HG02588 (cell line): ENCODE measurements around the gene DNAAF3.
"Not testable (repeated sequence)": the region's sequence is repeated elsewhere in the genome, so short reads cannot be mapped to it uniquely, and the experiment has no call there.

Source experiments
- ATAC-seq: cut with Tn5 transposase; IDR thresholded peaks from one replicate; pipeline ENCODE4 v1.9.1; 2021; ENCODE audit warnings: mild to moderate bottlenecking, moderate library complexity; ENCODE audit not compliant: unreplicated experiment

Gene DNAAF3

DNA sequence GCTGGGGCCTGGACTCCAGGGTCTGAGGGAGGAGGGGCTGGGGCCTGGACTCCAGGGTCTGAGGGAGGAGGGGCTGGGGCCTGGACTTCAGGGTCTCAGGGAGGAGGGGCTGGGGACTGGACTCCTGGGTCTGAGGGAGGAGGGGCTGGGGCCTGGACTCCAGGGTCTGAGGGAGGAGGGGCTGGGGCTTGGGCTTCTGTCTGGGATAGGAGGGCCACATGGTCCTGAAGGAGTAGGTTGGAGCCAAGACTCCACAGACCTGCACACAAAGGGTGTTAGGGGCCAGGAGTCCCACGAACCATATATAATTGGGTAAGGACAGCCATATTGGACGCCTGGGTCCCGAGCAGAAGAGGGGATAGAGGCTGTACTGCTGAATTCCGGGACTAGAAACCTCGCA is 10.6 kb downstream of the DNAAF3 start:
- not testable (repeated sequence) for ATAC-seq

DNA sequence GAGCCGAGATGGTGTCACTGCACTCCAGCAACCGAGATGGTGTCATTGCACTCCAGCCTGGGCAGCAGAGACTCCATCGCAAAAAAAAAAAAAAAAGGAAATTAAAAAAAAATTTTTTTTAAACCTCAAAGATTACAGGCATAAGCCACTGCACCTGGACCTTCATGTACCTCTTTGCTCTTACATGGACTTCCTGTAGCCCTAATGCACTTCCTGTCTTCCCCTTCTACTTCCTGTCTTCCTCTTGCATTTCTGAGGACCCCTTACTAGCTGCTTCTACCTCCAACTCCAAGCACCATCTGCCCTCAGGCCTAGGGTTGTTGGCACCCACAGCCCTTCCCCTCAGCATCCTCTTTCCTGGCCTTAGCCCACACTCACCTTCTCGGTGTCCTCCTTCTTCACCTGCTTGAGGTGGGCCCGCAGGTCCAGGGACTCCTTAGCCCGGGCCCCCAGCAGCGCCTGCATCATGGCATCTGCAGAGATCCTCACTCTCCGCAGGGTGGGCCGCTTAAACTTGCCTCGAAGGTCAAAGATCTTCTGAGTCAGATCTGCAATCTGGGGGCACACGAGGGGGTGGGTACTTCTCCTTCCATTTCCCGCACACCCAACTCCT is 12.7 kb downstream of the DNAAF3 start:
- no peak for ATAC-seq

DNA sequence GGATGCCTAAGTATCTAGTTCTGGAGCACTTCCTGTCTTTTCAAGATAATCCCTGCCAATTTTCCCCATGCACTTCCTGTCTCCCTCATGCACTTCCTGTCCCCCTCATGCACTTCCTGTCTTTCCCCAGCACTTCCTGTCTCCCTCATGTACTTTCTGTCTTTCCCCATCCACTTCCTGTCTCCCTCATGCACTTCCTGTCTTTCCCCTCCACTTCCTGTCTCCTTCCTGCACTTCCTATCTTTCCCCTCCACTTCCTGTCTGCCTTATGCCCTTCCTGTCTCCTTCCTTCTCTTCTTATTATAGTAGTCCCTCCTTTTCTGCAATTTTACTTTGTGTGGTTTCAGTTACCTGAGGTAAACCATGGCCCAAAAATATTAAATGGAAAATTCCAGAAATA is 14.4 kb downstream of the DNAAF3 start:
- no peak for ATAC-seq

DNA sequence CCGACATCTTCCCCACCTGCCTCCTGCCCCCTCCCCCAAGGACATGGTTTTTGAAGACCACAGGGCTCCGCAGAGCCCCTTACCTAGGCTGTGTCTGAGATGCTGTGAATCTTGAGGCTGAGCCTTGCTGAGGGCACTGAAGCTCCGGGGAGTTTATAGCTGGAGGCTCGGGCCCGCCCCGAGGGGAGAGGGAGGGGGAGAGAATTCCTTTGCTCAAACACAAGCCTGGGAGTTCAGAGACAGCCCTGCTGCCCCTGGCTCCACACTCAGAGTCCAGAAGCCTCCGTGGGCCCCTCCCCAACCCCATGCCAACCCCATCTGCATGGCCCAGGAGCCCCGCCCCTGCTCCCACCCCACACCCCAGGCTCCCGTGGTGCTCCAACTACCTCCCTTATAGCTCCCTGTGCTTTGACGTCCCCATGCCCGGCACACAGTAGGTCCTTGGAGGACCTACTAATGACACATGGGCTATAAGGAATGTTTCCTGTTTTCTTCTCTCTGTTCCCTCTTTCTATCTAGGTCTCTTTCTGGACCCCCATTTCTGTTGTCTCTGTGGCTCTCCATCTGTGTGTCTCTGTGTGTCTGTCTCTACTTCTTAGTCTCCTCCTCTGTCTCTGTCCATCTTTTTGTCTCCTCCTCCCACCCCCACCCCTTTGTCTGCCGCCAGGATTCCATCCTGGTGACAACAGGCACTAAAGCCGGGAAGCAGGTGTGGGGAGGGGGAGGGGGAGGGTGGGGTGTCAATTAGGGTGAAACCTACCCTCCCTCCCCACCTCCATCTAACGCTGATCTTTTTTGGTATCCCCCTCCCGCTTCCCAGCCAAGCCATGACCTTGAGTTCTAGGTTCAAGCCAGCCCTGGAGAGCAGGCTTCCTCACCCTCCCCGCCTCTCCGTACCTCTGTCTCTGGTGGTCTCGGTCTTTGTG is 17.1 kb downstream of the DNAAF3 start, which contains the start of gene TNNT1:
TNNT1 (minus strand) TSS at position 129 of the 926 bp plus-strand sequence. CDS start 2,049 bp downstream, outside the sequence.
- no peak for ATAC-seq

DNA sequence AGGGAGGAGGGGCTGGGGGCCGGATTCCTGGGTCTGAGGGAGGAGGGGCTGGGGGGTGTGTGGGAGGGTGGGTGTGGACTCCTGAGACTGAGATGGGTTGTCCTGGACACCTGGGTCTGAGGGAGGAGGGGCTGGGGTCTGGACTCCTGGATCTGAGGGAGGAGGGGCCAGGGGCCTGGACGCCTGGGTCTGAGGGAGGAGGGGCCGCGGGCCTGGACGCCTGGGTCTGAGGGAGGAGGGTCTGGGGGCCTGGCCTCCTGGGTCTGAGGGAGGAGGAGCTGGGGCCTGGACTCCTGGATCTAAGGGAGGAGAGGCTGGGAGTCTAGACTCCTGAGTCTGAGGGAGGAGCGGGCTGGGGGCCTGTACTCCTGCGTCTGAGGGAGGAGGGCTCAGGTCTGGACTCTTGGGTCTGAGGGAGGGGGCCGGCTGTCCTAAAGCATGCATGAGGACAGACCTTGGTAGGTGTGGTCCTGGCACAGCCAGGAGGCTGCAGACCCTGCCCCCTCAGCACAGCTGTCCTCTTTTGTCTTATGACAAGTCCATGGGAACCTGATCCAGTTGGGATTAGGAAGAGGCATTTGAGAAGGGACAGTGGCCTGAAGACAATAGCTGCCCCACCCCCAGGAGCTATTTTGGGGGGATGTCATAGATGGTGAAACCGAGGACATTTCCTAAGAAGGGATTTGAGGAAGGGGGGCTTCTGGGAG is 18.7 kb downstream of the DNAAF3 start:
- no peak for ATAC-seq

DNA sequence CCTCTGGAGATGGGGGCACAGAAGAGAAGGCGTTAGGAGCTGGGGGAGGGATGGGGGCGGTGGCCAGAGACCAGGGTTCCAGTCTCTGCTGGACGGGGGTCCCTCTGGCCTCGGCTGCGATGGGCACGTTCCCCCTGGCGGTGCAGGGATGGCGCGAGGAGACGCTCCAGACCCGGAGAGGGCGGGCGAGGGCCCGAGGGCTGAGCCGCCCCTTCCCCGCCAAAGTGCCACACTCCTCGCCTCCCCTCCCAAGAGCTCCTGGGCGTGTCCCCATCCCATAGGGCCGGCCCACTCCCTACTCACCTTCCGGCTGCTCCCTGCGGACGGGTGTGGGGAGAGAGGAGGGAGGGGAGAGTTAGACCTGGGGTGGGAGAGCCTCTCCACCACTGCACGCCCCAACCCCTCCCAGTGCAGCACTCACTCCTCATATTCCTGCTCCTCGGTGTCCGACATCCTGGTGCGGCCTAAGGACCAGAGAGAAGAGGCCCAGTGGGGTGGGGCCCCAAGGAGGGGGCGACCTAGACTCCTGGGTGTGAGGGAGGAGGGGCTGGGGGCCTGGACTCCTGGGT is 19.6 kb downstream of the DNAAF3 start:
- no peak for ATAC-seq

DNA sequence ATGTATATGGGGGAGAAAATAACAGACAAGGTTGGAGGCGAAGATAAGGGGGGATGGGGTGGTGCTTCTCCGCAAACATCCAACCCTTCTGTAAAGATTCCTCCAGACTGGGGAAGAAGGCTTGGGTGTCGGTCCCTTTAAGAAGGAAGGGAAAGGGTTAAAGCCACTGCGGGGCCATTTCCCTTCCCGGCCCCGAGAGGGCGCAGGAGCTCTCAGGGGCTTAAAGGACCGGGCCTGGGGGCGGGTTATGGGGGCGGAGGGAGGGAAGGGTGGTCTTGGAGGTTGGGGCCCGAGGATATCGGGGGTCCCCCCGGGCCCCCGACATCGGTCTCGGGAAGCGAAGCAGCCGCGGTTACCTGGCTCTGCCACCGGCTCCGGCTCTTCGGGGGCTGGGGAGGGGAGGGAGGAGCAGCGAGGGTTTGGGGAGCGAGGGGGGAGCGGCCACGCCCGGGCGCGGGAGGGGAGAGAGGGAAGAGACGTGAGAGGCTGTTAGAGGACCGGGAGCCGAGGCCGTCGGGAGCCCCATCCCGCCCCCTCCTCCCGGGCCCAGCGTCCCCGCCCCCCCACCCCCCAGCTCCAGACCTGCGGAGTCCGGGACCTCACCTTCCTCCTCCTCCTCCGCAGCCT is 20.2 kb downstream of the DNAAF3 start:
- ATAC-seq, result no peak

DNA sequence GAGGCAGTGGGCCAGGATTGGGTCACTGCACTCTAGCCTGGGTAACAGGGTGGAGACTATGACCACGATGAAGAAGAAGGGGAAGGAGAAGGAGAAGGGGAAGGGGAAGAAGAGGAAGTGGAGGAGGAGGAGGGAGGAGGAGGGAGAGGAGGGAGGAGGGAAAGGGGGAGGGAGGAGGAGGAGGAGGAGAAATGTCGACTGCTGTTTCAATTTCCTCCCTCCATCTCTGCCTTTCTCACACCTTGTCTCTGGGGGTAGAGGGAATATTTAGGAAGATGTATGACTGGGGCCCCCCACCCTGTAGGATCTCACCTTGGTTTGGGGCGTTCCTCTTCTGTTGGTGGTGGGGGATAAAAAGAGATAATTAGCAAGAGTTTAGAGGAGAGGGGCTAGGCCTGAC is 21.2 kb downstream of the DNAAF3 start:
- no peak for ATAC-seq

DNA sequence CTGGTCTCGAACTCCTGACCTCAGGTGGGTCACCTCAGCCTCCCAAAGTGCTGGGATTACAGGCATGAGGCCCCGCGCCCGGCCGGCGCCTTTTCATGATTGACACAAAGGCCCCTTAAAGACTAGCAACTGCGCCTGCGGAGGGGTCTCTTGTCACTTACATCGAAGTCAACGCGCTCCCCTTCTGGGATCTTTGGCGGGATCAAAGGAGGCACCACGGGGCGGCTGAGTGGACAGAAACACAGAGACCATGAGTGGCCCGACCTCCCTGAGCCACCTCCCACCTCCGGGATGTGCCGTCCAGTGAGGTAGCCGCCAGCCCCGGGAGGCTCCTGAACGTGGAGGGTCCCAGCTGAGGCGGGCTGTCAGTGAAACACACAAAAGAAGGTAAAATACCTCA is 24.7 kb downstream of the DNAAF3 start:
- no peak for ATAC-seq

DNA sequence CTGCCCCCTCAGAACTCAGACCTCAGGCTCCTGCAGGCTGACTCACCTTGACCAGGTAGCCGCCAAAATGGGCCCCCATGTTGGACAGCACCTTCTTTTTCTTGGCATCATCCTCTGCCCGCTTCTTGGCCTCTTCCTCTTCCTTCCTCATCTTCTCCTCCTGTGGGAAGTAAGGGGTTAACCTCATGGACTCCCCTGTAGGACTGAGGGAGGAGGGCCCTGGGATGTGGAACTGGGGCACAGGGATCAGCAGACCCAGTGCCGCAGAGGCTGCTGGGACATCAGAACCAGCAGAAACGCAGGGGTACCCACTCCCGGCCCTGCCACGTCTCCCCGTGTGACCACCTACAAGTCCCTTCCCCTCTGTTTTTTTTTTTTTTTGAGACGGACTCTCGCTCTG is 28.5 kb downstream of the DNAAF3 start:
- no peak for ATAC-seq

DNA sequence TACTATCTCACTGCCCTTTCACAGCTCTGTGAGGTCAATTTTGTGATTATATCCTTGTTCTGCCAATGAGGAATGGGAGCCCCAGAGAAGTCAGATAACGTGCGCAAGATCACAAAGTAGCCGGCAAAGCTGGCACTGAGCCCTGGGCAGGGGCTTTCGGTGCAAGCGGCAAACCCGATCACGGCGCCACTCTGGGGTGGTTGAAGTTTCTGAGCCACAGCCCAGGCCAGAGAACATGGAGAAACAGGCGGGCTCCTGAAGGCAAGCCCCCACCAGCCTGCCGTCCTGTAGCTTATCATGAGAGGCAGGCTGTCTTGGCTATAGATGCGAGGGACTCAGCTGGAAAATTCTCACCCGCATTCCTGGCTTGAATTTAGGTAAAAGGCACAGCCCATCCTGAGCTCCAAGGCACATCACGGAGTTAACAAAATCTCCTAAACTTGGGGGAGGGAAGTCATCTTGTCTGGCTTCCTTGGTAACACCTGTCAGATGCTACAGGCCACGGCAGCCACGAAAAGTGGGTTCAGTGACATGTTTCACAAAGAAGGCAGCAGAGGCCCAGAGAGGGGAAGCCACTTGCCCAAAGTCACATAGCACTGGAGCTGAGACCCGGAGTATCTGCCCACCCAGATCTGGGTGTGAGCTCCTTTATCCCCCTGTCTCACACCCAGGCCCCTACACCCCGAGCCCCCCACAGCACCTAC is 29.9 kb downstream of the DNAAF3 start:
- ATAC-seq, result no peak

DNA sequence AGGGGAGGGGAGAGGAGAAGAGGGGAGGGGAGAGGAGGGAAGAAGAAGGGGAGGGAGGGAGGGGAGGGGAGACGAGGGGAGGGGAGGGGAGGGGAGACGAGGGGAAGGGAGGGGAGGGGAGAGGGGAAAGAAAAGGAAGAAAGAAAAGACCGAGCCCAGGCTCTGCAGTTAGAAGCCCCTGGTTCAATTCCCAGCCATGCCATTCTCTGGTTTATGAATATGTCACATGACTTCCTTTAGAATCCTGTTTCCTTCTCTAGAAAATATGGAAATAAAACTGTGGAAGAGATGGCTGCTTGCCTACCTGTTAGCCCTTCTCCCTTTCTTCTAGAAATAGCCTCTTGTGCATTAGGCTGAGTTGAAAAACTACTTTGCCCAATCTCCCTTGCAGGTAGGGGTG is 31.7 kb downstream of the DNAAF3 start:
- no peak for ATAC-seq

DNA sequence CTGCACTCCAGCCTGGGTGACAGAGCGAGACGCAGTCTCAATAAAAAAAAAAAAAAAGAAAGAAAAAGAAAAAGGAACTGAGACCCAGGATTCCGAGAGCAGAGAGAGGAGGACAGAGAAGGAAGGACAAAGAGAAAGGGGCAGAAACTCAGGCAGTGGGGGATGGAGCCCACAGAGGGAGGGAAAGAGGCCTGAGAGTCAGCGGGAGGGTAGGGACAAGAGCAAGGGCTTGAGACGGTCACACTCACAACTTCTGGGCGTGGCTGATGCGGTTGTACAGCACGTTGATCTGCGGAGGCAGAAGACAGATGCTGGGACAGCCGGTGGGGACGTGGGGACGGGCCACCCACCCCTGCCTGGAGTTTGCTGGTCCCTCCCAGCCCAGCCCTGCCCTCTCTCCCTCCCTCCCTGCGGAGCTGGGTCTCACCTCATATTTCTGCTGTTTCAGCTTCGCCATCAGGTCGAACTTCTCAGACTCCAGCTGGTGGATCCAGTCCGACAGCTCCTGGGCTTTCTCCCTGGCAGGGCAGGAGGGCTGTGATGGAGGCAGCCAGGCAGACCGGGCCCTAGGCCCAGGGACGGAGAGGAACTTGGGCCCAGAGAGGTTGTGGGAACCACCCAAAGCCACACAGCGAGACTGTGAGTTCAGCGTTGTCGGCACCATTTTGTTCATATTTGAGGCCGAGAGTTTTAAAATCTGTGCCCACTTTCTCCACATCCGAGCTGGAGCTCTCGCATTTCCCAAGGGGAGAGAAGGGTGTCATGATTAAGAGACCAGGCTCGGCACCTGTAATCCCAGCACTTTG is 32.6 kb downstream of the DNAAF3 start:
- no peak for ATAC-seq

DNA sequence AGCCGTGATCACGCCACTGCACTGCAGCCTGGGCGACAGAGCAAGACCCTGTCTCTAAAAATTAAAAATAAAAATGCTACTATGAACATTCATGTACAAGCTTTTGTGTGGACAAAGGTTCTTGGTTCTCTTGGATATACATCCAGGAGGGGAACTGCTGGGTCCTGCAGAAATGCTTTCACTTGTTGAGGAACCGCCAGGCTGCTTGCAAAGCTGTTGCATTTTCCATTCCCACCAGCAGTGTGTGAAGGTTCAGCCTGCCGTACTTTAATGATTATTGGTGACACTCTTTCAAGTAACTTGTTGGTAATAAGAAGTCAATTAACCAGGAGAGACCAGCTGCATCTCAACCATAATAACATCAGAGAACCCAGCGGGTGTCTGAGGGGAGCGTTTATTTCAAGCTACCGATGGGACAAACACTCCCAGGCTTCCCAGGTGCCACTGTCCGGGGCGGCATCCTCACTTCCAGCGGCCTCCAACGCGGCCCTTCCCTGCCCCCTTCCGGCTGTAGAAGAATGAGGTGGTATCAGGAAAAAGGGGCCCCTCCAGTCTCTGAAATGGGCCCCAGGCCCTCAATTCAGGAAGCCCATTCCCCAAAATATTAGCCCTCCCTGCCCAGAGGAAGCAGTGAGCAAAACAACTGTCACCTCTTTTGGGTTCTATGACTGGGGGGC is 33.8 kb downstream of the DNAAF3 start:
- ATAC-seq, result no peak

DNA sequence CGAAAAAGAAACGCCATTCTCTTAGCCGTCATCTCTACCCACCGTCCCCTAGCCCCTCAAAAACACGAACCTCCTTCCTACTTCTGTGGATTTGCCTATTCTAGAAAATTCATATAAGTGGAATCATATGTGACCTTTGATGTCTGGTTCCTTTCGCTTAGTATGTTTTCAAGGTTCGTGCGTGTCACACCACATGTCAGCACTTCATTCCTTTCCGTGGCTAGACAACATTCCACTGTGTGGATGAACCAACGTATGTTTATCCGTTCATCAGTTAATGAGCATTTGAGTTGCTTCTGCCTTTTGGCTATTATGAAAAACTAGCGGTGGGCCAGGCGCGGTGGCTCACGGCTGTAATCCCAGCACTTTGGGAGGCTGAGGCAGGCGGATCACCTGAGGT is 35.0 kb downstream of the DNAAF3 start:
- no peak for ATAC-seq

DNA sequence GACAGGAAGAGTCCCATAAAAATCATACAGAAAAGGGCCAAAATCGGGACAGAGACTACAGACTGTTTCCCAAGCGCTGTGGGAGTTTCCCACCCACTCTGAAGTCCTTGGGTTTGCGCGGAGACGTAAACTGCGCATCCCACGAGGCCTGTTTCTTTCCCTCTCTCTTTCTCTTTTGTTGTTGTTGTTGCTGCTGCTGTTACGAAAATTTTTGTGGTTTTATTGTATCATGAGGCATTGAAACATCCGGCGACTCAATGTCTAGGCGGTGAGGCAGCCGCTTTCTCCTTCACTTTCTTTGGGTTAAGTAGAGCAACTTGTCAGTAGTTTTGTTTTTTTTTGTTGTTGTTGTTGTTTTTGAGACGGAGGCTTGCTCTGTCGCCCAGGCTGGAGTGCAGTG is 47.4 kb downstream of the DNAAF3 start:
- no peak for ATAC-seq

DNA sequence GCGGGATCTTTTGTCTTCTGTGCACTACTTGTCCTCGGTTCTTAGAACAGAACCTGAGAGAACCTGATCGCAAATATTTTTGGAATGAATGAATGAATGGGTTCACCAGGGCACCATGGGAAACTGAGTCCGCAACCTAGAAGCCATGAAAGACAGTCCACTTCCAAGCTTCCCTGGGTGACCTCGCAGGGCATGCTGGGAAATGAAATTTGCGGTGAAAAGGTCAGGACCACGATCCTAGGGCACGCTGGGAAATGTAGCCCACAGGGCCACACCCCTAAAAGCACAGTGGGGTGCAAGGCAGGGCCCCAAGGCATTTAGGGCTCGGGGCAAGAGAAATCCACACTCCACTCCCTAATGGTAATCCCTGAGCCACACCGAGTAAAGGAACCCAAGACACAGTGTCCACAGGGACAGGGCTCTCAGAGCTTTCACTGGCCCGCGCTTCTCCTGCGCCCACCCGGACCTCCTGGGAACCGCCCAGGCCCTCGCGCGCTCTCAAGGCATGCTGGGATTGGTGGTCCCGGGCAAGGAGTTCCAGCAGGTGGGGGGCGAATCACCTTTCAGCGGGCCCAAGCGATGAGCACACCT is 47.9 kb downstream of the DNAAF3 start:
- ATAC-seq, result no peak

DNA sequence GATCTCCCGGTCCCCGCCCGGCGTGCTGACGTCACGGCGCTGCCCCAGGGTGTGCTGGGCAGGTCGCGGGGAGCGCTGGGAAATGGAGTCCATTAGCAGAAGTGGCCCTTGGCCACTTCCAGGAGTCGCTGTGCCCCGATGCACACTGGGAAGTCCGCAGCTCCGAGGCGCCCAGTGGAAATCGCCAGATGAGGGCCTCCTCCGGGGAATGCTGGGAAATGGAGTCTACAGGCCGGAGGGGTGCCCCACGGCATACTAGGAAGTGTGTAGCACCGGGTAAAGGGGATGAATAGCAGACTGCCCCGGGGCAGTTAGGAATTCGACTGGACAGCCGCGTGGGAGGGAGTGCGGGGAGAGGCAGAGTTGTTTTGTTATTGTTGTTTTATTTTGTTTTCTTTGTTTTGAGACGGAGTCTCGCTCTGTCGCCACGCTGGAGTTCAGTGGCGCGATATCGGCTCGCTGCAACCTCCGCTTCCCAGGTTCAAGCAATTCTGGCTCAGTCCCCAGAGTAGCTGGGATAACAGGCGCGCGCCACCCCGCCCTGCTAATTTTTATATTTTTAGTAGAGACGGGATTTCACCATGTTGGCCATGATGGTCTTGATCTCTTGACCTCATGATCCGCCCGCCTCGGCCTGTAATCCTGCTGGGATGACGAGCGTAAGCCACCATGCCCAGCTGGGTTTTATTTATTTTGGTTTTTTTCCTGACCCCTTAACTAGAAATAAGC is 48.6 kb downstream of the DNAAF3 start:
- peak; percentile 88 for ATAC-seq
